HEK293 (cell line): Measurements from ENCODE around the gene CEP55.
A peak's percentile ranks its signal among the peaks of the same experiment; 100 is the strongest.

Source experiments
- AEBP2 ChIP-seq: fragments of 450-650 bp; formaldehyde crosslinking; IDR thresholded peaks from 2 replicates; pipeline ENCODE4 v1.5.1; 2016; ENCODE audit warnings: missing biosample characterization, missing genetic modification characterization, borderline replicate concordance
- CTCF ChIP-seq: fragments of 450-650 bp; formaldehyde crosslinking; IDR thresholded peaks from 2 replicates; pipeline ENCODE4 v1.5.1; 2016; ENCODE audit warnings: missing biosample characterization, missing genetic modification characterization
- ELK4 ChIP-seq: IDR thresholded peaks from 2 replicates; pipeline ENCODE4 v1.6.1; 2011; ENCODE audit warnings: mild to moderate bottlenecking, low read depth, low read length, borderline replicate concordance
- IKZF3 ChIP-seq: fragments of 450-650 bp; IDR thresholded peaks from 2 replicates; pipeline ENCODE4 v1.5.0; 2018; ENCODE audit warnings: missing biosample characterization, mild to moderate bottlenecking, missing genetic modification characterization, moderate library complexity
- KLF1 ChIP-seq: fragments of 450-650 bp; formaldehyde crosslinking; IDR thresholded peaks from 2 replicates; pipeline ENCODE4 v1.5.1; 2016; ENCODE audit warnings: missing biosample characterization, missing genetic modification characterization
- MZF1 ChIP-seq: fragments of 450-650 bp; formaldehyde crosslinking; IDR thresholded peaks from 2 replicates; pipeline ENCODE4 v1.5.1; 2017; ENCODE audit warnings: missing biosample characterization, missing genetic modification characterization, borderline replicate concordance
- OVOL3 ChIP-seq: fragments of 450-650 bp; formaldehyde crosslinking; IDR thresholded peaks from 2 replicates; pipeline ENCODE4 v1.5.1; 2016; ENCODE audit warnings: missing biosample characterization, missing genetic modification characterization
- PRDM10 ChIP-seq: fragments of 450-650 bp; formaldehyde crosslinking; IDR thresholded peaks from 2 replicates; pipeline ENCODE4 v1.5.1; 2016; ENCODE audit warnings: missing biosample characterization, missing genetic modification characterization
- SP3 ChIP-seq: fragments of 450-650 bp; formaldehyde crosslinking; IDR thresholded peaks from 2 replicates; pipeline ENCODE4 v1.5.1; 2016; ENCODE audit warnings: missing biosample characterization, missing genetic modification characterization
- SP7 ChIP-seq: fragments of 450-650 bp; formaldehyde crosslinking; IDR thresholded peaks from 2 replicates; pipeline ENCODE4 v1.5.1; 2016; ENCODE audit warnings: missing biosample characterization, missing genetic modification characterization
- TRIM28 ChIP-seq: IDR thresholded peaks from 2 replicates; pipeline ENCODE4 v1.6.1; 2011; ENCODE audit warnings: low read length, control low read depth, borderline replicate concordance
- ZBTB21 ChIP-seq: fragments of 450-650 bp; formaldehyde crosslinking; IDR thresholded peaks from 2 replicates; pipeline ENCODE4 v1.5.1; 2017; ENCODE audit warnings: missing biosample characterization, missing genetic modification characterization
- ZBTB8A ChIP-seq: fragments of 450-650 bp; formaldehyde crosslinking; IDR thresholded peaks from 2 replicates; pipeline ENCODE4 v1.5.1; 2016; ENCODE audit warnings: missing biosample characterization, missing genetic modification characterization
- ZNF133 ChIP-seq: fragments of 450-650 bp; formaldehyde crosslinking; IDR thresholded peaks from 2 replicates; pipeline ENCODE4 v1.5.1; 2016; ENCODE audit warnings: missing biosample characterization, missing genetic modification characterization
- ZNF184 ChIP-seq: fragments of 450-650 bp; IDR thresholded peaks from 2 replicates; pipeline ENCODE4 v1.5.1; 2018; ENCODE audit warnings: missing biosample characterization, mild to moderate bottlenecking, missing genetic modification characterization
- ZNF202 ChIP-seq: fragments of 450-650 bp; formaldehyde crosslinking; IDR thresholded peaks from 2 replicates; pipeline ENCODE4 v1.5.1; 2016; ENCODE audit warnings: missing biosample characterization, missing genetic modification characterization, borderline replicate concordance
- ZNF350 ChIP-seq: fragments of 450-650 bp; formaldehyde crosslinking; IDR thresholded peaks from 2 replicates; pipeline ENCODE4 v1.5.0; 2017; ENCODE audit warnings: missing biosample characterization, mild to moderate bottlenecking, missing genetic modification characterization
- ZNF366 ChIP-seq: fragments of 450-650 bp; formaldehyde crosslinking; conservative IDR thresholded peaks from 2 replicates; pipeline ENCODE4 v1.5.1; 2016; ENCODE audit warnings: missing biosample characterization, missing genetic modification characterization
- ZNF37A ChIP-seq: fragments of 450-650 bp; IDR thresholded peaks from 2 replicates; pipeline ENCODE4 v1.5.1; 2018; ENCODE audit warnings: missing biosample characterization, missing genetic modification characterization
- ZNF404 ChIP-seq: fragments of 450-650 bp; formaldehyde crosslinking; IDR thresholded peaks from 2 replicates; pipeline ENCODE4 v1.5.1; 2017; ENCODE audit warnings: missing biosample characterization, missing genetic modification characterization
- ZNF426 ChIP-seq: fragments of 450-650 bp; formaldehyde crosslinking; IDR thresholded peaks from 2 replicates; pipeline ENCODE4 v1.5.1; 2017; ENCODE audit warnings: missing biosample characterization, missing genetic modification characterization, mild to moderate bottlenecking, inconsistent platforms, moderate library complexity
- ZNF510 ChIP-seq: fragments of 450-650 bp; formaldehyde crosslinking; IDR thresholded peaks from 2 replicates; pipeline ENCODE4 v1.5.1; 2018; ENCODE audit warnings: mild to moderate bottlenecking, missing genetic modification characterization, missing biosample characterization; ENCODE audit not compliant: insufficient replicate concordance
- ZNF585B ChIP-seq: fragments of 450-650 bp; formaldehyde crosslinking; IDR thresholded peaks from 2 replicates; pipeline ENCODE4 v1.5.1; 2016; ENCODE audit warnings: missing biosample characterization, missing genetic modification characterization
- ZNF596 ChIP-seq: fragments of 450-650 bp; IDR thresholded peaks from 2 replicates; pipeline ENCODE4 v1.5.0; 2018; ENCODE audit warnings: missing biosample characterization, mild to moderate bottlenecking, missing genetic modification characterization, moderate library complexity
- ZNF639 ChIP-seq: fragments of 450-650 bp; formaldehyde crosslinking; IDR thresholded peaks from 2 replicates; pipeline ENCODE4 v1.5.1; 2016; ENCODE audit warnings: missing biosample characterization, missing genetic modification characterization
- ZNF660 ChIP-seq: fragments of 450-650 bp; IDR thresholded peaks from 2 replicates; pipeline ENCODE4 v1.5.1; 2018; ENCODE audit warnings: missing biosample characterization, mild to moderate bottlenecking, missing genetic modification characterization
- ZNF701 ChIP-seq: fragments of 450-650 bp; formaldehyde crosslinking; IDR thresholded peaks from 2 replicates; pipeline ENCODE4 v1.5.1; 2016; ENCODE audit warnings: missing biosample characterization, missing genetic modification characterization
- ZNF837 ChIP-seq: fragments of 450-650 bp; formaldehyde crosslinking; IDR thresholded peaks from 2 replicates; pipeline ENCODE4 v1.5.1; 2016; ENCODE audit warnings: missing biosample characterization, missing genetic modification characterization
- ZNF843 ChIP-seq: fragments of 450-650 bp; formaldehyde crosslinking; IDR thresholded peaks from 2 replicates; pipeline ENCODE4 v1.5.1; 2016; ENCODE audit warnings: missing biosample characterization, missing genetic modification characterization
- ZSCAN18 ChIP-seq: fragments of 450-650 bp; formaldehyde crosslinking; IDR thresholded peaks from 2 replicates; pipeline ENCODE4 v1.5.1; 2016; ENCODE audit warnings: missing biosample characterization, missing genetic modification characterization

CEP55 gene

GRCh38 chr10:93542358-93542791 lies 46.0 kb downstream of the CEP55 start (continued):
- TF ChIP-seq PRDM10 = peak; percentile 78
- TF ChIP-seq ZNF37A (tag by site-specific recombination) = peak; percentile 70; the same call in 1 of the 2 replicates
- no peak for TF ChIP-seq ZNF133
- no peak for TF ChIP-seq ZNF701 (tag by site-specific recombination)
- TF ChIP-seq ZBTB21 = no peak
- peak; percentile 67; the same call in 1 of the 2 replicates for TF ChIP-seq ZNF366 (tag by site-specific recombination)
- no peak; the same call in 1 of the 2 replicates for TF ChIP-seq SP3 (tag by site-specific recombination)
- peak; percentile 96 for TF ChIP-seq ZNF660 (tag by site-specific recombination)
- TF ChIP-seq ZSCAN18 = no peak
- 0 out of 2 replicates have a peak, but pooled peaks have one; percentile 14 for TF ChIP-seq ZNF639
- no peak for TF ChIP-seq ZNF837 (tag by site-specific recombination)
- no peak for TF ChIP-seq ZNF404 (tag by site-specific recombination)
- no peak for TF ChIP-seq ZNF202 (tag by site-specific recombination)
- TF ChIP-seq ZNF510 (tag by site-specific recombination) = no peak
- no peak for TF ChIP-seq ZNF585B
- TF ChIP-seq OVOL3 = no peak
- no peak for TF ChIP-seq AEBP2 (tag by site-specific recombination)
- TF ChIP-seq ZNF596 (tag by site-specific recombination) = no peak
- TF ChIP-seq ZBTB8A (tag by site-specific recombination) = no peak
- peak; percentile 88 for TF ChIP-seq ZNF184 (tag by site-specific recombination)
- TF ChIP-seq IKZF3 = no peak
- TF ChIP-seq ZNF843 = no peak
- peak; percentile 50; the same call in 1 of the 2 replicates for TF ChIP-seq KLF1 (tag by site-specific recombination)
- TF ChIP-seq CTCF (tag by site-specific recombination) = no peak
- TF ChIP-seq TRIM28 = no peak
- peak; percentile 79 for TF ChIP-seq SP7 (tag by site-specific recombination)
- TF ChIP-seq MZF1 (tag by site-specific recombination) = peak; percentile 67; the same call in 1 of the 2 replicates
- TF ChIP-seq ZNF350 (tag by site-specific recombination) = no peak
- TF ChIP-seq ELK4 = no peak
- TF ChIP-seq ZNF426 (tag by site-specific recombination) = no peak
